K562 (cell line): ENCODE results near the gene ECSIT.

ENCODE experiments used
- RAD21 ChIP-seq, 2 experiments: fragments of 250-450 bp in 1 of 2; fragments of 450-650 bp in 1 of 2; sonication (Bioruptor Pico) in 1 of 2; formaldehyde crosslinking in 1 of 2; IDR thresholded peaks in 1 of 2; conservative IDR thresholded peaks in 1 of 2; 2 replicates each; pipeline versions ENCODE4 v1.4.0 to v1.8.0; 2020 to 2022; ENCODE audit warnings: mild to moderate bottlenecking in 2 of 2, moderate library complexity in 1 of 2
- TCF7L2 ChIP-seq: fragments of 150-350 bp; IDR thresholded peaks from 2 replicates; pipeline ENCODE4 v1.6.1; 2016; ENCODE audit warnings: low read depth, mild to moderate bottlenecking, low read length, moderate library complexity
- ZNF23 ChIP-seq: fragments of 250-450 bp; sonication (Bioruptor Pico); IDR thresholded peaks from 2 replicates; pipeline ENCODE4 v1.4.0; 2020; ENCODE audit warnings: mild to moderate bottlenecking
- TF ChIP-seq, protein P1 (sequence below), 3 experiments: IDR thresholded peaks in 2 of 3; conservative IDR thresholded peaks in 1 of 3; 2 replicates each; pipeline ENCODE4 v1.5.1; 2011 to 2012; ENCODE audit warnings: low read length in 3 of 3, mild to moderate bottlenecking in 3 of 3, control low read depth in 2 of 3, improper control_type of control experiment in 1 of 3, inconsistent platforms in 1 of 3, low read depth in 1 of 3, mixed read lengths in 1 of 3, moderate library complexity in 1 of 3; ENCODE audit not compliant: insufficient read depth in 2 of 3
- TF ChIP-seq, protein P2 (sequence below): IDR thresholded peaks from 3 replicates; pipeline ENCODE4 v1.6.1; 2011; ENCODE audit warnings: borderline replicate concordance, mild to moderate bottlenecking; ENCODE audit not compliant: insufficient read length, insufficient read depth
- TF ChIP-seq, protein P3 (sequence below): sonication (generic); formaldehyde crosslinking; IDR thresholded peaks from 2 replicates; pipeline ENCODE4 v1.8.0; 2022; ENCODE audit warnings: mild to moderate bottlenecking, missing genetic modification reagents

DNA sequence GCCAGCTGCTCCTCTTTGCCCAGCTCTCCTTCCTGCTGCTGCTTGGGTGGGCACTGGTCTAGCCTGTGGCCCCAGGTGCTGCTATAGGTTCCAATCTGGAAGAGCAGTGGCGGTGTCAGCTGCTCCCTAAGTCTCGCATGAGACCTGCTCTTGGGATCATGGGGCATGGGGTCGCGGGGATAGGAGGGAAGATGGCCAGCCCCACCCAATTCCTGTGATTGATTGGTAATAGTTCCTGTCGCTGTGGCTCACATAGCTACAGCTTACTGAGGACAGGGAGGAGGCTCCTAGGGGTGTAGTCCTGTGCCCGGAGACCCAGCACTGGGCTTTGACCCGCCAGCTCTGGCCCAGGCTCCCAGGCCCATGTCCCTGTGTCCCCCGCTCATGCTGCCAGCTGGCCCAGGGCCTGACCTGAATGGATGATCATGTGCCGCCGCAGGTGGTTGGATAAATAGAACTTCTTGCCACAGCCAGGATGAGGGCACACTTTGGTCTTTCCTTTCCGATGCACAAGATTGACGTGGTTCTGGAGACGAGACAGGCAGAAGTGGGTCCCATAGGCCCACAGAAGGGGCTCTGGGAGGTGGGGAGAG is 43.6 kb downstream of the ECSIT start:
- TF ChIP-seq, protein P1, sequence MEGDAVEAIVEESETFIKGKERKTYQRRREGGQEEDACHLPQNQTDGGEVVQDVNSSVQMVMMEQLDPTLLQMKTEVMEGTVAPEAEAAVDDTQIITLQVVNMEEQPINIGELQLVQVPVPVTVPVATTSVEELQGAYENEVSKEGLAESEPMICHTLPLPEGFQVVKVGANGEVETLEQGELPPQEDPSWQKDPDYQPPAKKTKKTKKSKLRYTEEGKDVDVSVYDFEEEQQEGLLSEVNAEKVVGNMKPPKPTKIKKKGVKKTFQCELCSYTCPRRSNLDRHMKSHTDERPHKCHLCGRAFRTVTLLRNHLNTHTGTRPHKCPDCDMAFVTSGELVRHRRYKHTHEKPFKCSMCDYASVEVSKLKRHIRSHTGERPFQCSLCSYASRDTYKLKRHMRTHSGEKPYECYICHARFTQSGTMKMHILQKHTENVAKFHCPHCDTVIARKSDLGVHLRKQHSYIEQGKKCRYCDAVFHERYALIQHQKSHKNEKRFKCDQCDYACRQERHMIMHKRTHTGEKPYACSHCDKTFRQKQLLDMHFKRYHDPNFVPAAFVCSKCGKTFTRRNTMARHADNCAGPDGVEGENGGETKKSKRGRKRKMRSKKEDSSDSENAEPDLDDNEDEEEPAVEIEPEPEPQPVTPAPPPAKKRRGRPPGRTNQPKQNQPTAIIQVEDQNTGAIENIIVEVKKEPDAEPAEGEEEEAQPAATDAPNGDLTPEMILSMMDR (IDR thresholded peaks at IDR 0.05 in 2 of 3, conservative IDR thresholded peaks at IDR 0.05 in 1 of 3; ENCODE audit: insufficient read depth in 2 of 3, low read depth in 1 of 3, low read length in 3 of 3) = no peak
- TF ChIP-seq, protein P2, sequence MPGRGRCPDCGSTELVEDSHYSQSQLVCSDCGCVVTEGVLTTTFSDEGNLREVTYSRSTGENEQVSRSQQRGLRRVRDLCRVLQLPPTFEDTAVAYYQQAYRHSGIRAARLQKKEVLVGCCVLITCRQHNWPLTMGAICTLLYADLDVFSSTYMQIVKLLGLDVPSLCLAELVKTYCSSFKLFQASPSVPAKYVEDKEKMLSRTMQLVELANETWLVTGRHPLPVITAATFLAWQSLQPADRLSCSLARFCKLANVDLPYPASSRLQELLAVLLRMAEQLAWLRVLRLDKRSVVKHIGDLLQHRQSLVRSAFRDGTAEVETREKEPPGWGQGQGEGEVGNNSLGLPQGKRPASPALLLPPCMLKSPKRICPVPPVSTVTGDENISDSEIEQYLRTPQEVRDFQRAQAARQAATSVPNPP = no peak
- TF ChIP-seq, protein P3, sequence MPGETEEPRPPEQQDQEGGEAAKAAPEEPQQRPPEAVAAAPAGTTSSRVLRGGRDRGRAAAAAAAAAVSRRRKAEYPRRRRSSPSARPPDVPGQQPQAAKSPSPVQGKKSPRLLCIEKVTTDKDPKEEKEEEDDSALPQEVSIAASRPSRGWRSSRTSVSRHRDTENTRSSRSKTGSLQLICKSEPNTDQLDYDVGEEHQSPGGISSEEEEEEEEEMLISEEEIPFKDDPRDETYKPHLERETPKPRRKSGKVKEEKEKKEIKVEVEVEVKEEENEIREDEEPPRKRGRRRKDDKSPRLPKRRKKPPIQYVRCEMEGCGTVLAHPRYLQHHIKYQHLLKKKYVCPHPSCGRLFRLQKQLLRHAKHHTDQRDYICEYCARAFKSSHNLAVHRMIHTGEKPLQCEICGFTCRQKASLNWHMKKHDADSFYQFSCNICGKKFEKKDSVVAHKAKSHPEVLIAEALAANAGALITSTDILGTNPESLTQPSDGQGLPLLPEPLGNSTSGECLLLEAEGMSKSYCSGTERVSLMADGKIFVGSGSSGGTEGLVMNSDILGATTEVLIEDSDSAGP (CRISPR knock-in tag) = no peak
- TF ChIP-seq ZNF23 (CRISPR knock-in tag) (no peak), RAD21 (CRISPR knock-in tag; conservative IDR thresholded peaks at IDR 0.05 in 1 of 2, IDR thresholded peaks at IDR 0.05 in 1 of 2) (no peak), TCF7L2 (no peak)
